SK-N-SH (cell line): ENCODE measurements around the gene SCNN1A. TPM values are rescaled to one million over a fixed set of nuclear protein-coding genes. Genes with fewer than 3 reads are reported as not detected.

Experiments
- CTCF ChIA-PET: fragments of 300-600, 350-600 bp; formaldehyde crosslinking; extraction: SDS; loops from one replicate; lab custom pipeline; 2021; lab: Yijun Ruan, JAX
- POLR2A ChIA-PET: fragments of 350-600 bp; sonication (Branson Sonifier 250); formaldehyde crosslinking; extraction: SDS; loops from one replicate; lab custom pipeline; 2020; ENCODE audit warnings: antibody characterized with exemption, inconsistent platforms; lab: Yijun Ruan, JAX
- DNase-seq: peaks from one replicate; pipeline ENCODE4 v3.0.0; 2012
- H2AFZ ChIP-seq: fragments of 200-600 bp; sonication (generic); 2 replicates; pipeline ENCODE4 v1.8.1; 2016; ENCODE audit warnings: antibody characterized with exemption, mild to moderate bottlenecking, low read depth
- H3F3A ChIP-seq: fragments of 200-600 bp; sonication (generic); replicated peaks from 2 replicates; pipeline ENCODE3; 2016; ENCODE audit warnings: antibody characterized with exemption, mild to moderate bottlenecking; ENCODE audit not compliant: insufficient read depth
- H3K27ac ChIP-seq, 2 experiments: fragments of 200-500 bp in 1 of 2; fragments of 200-600 bp in 1 of 2; sonication (Bioruptor generic) in 1 of 2; sonication (generic), shearing (Covaris generic) in 1 of 2; 2 replicates each; pipeline versions ENCODE4 v1.5.1 to v1.6.1; 2014 to 2016; ENCODE audit warnings: low read depth in 2 of 2, inconsistent platforms in 1 of 2, low read length in 1 of 2, mild to moderate bottlenecking in 1 of 2, mixed read lengths in 1 of 2
- H3K27me3 ChIP-seq: fragments of 200-600 bp; sonication (generic), shearing (Covaris generic); 2 replicates; pipeline ENCODE4 v1.6.1; 2016; ENCODE audit warnings: mixed run types; ENCODE audit not compliant: insufficient read depth
- H3K36me3 ChIP-seq, 2 experiments: fragments of 200-500 bp in 1 of 2; fragments of 200-600 bp in 1 of 2; sonication (Bioruptor generic) in 1 of 2; sonication (generic) in 1 of 2; replicated peaks in 1 of 2; 2 replicates each; pipeline versions ENCODE3 to v1.5.1; 2014 to 2016; ENCODE audit warnings: low read length in 1 of 2, mild to moderate bottlenecking in 1 of 2; ENCODE audit not compliant: insufficient read depth in 2 of 2, control insufficient read depth in 1 of 2
- H3K4me1 ChIP-seq, 2 experiments: fragments of 200-500 bp in 1 of 2; fragments of 200-600 bp in 1 of 2; sonication (Bioruptor generic) in 1 of 2; sonication (generic), shearing (Covaris generic) in 1 of 2; 2 replicates each; pipeline versions ENCODE4 v1.5.1 to v1.6.1; 2014 to 2016; ENCODE audit warnings: low read depth in 1 of 2, low read length in 1 of 2, mixed run types in 1 of 2; ENCODE audit not compliant: insufficient read depth in 2 of 2, control insufficient read depth in 1 of 2
- H3K4me2 ChIP-seq: fragments of 200-600 bp; sonication (generic), shearing (Covaris generic); 2 replicates; pipeline ENCODE4 v1.6.1; 2017; ENCODE audit warnings: mixed run types
- H3K4me3 ChIP-seq, 2 experiments: fragments of 200-500 bp in 1 of 2; fragments of 200-600 bp in 1 of 2; sonication (Bioruptor generic) in 1 of 2; sonication (generic), shearing (Covaris generic) in 1 of 2; 2 replicates each; pipeline versions ENCODE4 v1.5.1 to v1.8.1; 2014 to 2016; ENCODE audit warnings: low read depth in 2 of 2, inconsistent platforms in 1 of 2, low read length in 1 of 2, mild to moderate bottlenecking in 1 of 2, mixed read lengths in 1 of 2, moderate library complexity in 1 of 2
- H3K79me2 ChIP-seq: fragments of 200-600 bp; sonication (generic); 2 replicates; pipeline ENCODE4 v1.8.1; 2017; ENCODE audit warnings: mild to moderate bottlenecking; ENCODE audit not compliant: insufficient read depth
- H3K9ac ChIP-seq: fragments of 200-600 bp; sonication (generic); 2 replicates; pipeline ENCODE4 v1.6.1; 2017; ENCODE audit warnings: mixed run types
- H3K9me2 ChIP-seq: fragments of 200-600 bp; sonication (generic); 2 replicates; pipeline ENCODE4 v1.6.1; 2017; ENCODE audit warnings: mixed run types
- H3K9me3 ChIP-seq: fragments of 200-600 bp; sonication (generic); 2 replicates; pipeline ENCODE4 v1.6.1; 2017; ENCODE audit warnings: mixed run types, mild to moderate bottlenecking, moderate library complexity
- H4K20me1 ChIP-seq: fragments of 200-600 bp; sonication (generic); 2 replicates; pipeline ENCODE4 v1.6.1; 2017; ENCODE audit warnings: mild to moderate bottlenecking, mixed run types; ENCODE audit not compliant: insufficient read depth
- CHD2 ChIP-seq: fragments of 150-350 bp; IDR thresholded peaks from 2 replicates; pipeline ENCODE4 v1.6.1; 2018; ENCODE audit warnings: low read length; ENCODE audit not compliant: partially characterized antibody
- ELF1 ChIP-seq: IDR thresholded peaks from 2 replicates; pipeline ENCODE4 v1.4.0; 2012
- EP300 ChIP-seq, 2 experiments: IDR thresholded peaks; 2 replicates each; pipeline versions ENCODE4 v1.4.0 to v1.6.1; 2012; ENCODE audit warnings: borderline replicate concordance in 1 of 2, low read depth in 1 of 2, low read length in 1 of 2
- EZH2phosphoT487 ChIP-seq: fragments of 200-600 bp; sonication (generic); IDR thresholded peaks from 2 replicates; pipeline ENCODE4 v1.6.1; 2017; ENCODE audit warnings: low read depth, mixed run types, mild to moderate bottlenecking, antibody characterized with exemption, moderate library complexity, borderline replicate concordance
- FOSL2 ChIP-seq: IDR thresholded peaks from 2 replicates; pipeline ENCODE4 v1.4.0; 2012; ENCODE audit warnings: low read depth, mild to moderate bottlenecking, moderate library complexity, borderline replicate concordance
- GABPA ChIP-seq: IDR thresholded peaks from 2 replicates; pipeline ENCODE4 v1.4.0; 2012; ENCODE audit warnings: low read depth, mild to moderate bottlenecking
- JUND ChIP-seq: IDR thresholded peaks from 2 replicates; pipeline ENCODE4 v1.4.0; 2012
- MXI1 ChIP-seq: IDR thresholded peaks from 2 replicates; pipeline ENCODE4 v1.6.1; 2012; ENCODE audit warnings: mild to moderate bottlenecking, low read depth, low read length, improper control_type of control experiment
- NFIC ChIP-seq: IDR thresholded peaks from 2 replicates; pipeline ENCODE4 v1.4.0; 2012; ENCODE audit warnings: borderline replicate concordance
- POLR2AphosphoS5 ChIP-seq: IDR thresholded peaks from 2 replicates; pipeline ENCODE4 v1.6.1; 2012; ENCODE audit warnings: low read depth, low read length
- RAD21 ChIP-seq: IDR thresholded peaks from 2 replicates; pipeline ENCODE4 v1.6.1; 2012; ENCODE audit warnings: mild to moderate bottlenecking, low read length
- RCOR1 ChIP-seq: fragments of 150-350 bp; IDR thresholded peaks from 2 replicates; pipeline ENCODE4 v1.6.1; 2017; ENCODE audit warnings: antibody characterized with exemption, low read length
- RFX5 ChIP-seq: IDR thresholded peaks from 2 replicates; pipeline ENCODE4 v1.6.1; 2012; ENCODE audit warnings: mild to moderate bottlenecking, improper control_type of control experiment, low read length
- RXRA ChIP-seq: IDR thresholded peaks from 2 replicates; pipeline ENCODE4 v1.4.0; 2012; ENCODE audit warnings: low read depth, mild to moderate bottlenecking, borderline replicate concordance
- SIN3A ChIP-seq: IDR thresholded peaks from 2 replicates; pipeline ENCODE4 v1.6.1; 2012; ENCODE audit warnings: low read depth, mild to moderate bottlenecking, low read length, moderate library complexity, borderline replicate concordance
- TAF1 ChIP-seq: IDR thresholded peaks from 2 replicates; pipeline ENCODE4 v1.6.1; 2012; ENCODE audit warnings: low read depth, mild to moderate bottlenecking, low read length, moderate library complexity, borderline replicate concordance
- TCF12 ChIP-seq: IDR thresholded peaks from 2 replicates; pipeline ENCODE4 v1.4.0; 2012
- YY1 ChIP-seq: IDR thresholded peaks from 2 replicates; pipeline ENCODE4 v1.4.0; 2012; ENCODE audit warnings: low read depth, mild to moderate bottlenecking
- WGBS: methylation state at CpG from one replicate; pipeline ENCODE4 v1.1.6; 2017; ENCODE audit warnings: low lambda C conversion rate; 5-methylcytosine and 5-hydroxymethylcytosine counted together
- polyA plus RNA-seq, 3 experiments: library from polyadenylated mRNA; depleted of rRNA; stranded (reverse); fragments of >200 nt; gene quantifications; 2 replicates each; pipeline ENCODE4 v1.2.3, GENCODE V29; 2012
- TF ChIP-seq, protein P1 (sequence below): fragments of 150-350 bp; IDR thresholded peaks from 2 replicates; pipeline ENCODE4 v1.6.1; 2016; ENCODE audit warnings: mild to moderate bottlenecking, low read depth, low read length
- TF ChIP-seq, protein P2 (sequence below): fragments of 150-350 bp; IDR thresholded peaks from 2 replicates; pipeline ENCODE4 v1.6.1; 2017; ENCODE audit warnings: antibody characterized with exemption, low read length, low read depth, borderline replicate concordance
- TF ChIP-seq, protein P3 (sequence below): IDR thresholded peaks from 2 replicates; pipeline ENCODE4; 2012
- TF ChIP-seq, protein P4 (sequence below): IDR thresholded peaks from 2 replicates; pipeline ENCODE4 v1.4.0; 2012; ENCODE audit warnings: low read depth
- TF ChIP-seq, protein P5 (sequence below): IDR thresholded peaks from 2 replicates; pipeline ENCODE4 v1.6.1; 2012; ENCODE audit warnings: mild to moderate bottlenecking, low read depth, low read length, moderate library complexity
- TF ChIP-seq, protein P6 (sequence below): IDR thresholded peaks from 2 replicates; pipeline ENCODE4 v1.4.0; 2012; ENCODE audit warnings: low read depth, borderline replicate concordance

SCNN1A gene
- polyA plus RNA-seq, 1 of the 3 experiments (the other 2 are of a cell fraction) = 1.6 TPM

DNA sequence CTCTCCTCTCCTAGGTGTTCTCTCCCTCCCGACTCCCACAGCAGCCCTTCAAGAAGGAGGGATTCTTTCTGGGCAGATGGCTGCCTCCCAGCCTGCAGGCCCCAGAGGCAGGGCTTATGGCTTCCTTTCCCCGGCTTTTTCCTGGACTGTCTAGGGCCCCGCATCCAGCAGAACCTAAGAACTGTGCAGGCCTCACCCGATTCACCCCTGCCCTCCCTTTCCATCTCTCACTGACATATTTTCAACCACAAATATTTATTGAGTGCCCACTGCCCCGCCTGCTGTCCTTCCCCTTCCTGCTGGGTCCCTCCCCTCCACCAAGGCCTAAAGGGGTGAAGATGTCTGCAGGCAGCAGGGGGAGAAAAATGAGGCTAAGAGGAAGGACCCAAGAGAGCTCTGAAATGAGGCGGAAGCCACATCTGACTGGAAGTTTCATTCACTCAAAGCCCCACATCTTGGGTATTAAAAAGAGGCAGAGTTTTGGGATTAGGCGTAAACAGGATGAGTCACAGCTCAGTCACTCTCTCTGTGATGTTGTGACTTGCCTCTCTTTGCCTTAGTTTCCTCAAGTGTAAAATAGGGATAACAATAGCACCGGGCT is 2.9 kb downstream of the SCNN1A start:
- Histone ChIP-seq H3F3A (peaks cover 17% of the 10 kb centered on the region), H2AFZ (peak overlapping the region; percentile 69; the same call in 1 of the 2 replicates), H4K20me1 (no peaks in the 10 kb centered on the region), H3K9me2 (no peaks in the 10 kb centered on the region), H3K4me2 (peak overlapping the region; percentile 68; the same call in 1 of the 2 replicates), H3K9me3 (no peaks in the 10 kb centered on the region), H3K4me3 (no peak overlapping the region), H3K27me3 (no peaks in the 10 kb centered on the region), H3K79me2 (no peaks in the 10 kb centered on the region), H3K36me3 (no peaks in the 10 kb centered on the region), H3K27ac (peak overlapping the region; percentile 79), H3K9ac (peak overlapping the region; percentile 58), H3K4me1 (peaks cover 16 to 33% of the 10 kb centered on the region in 2 experiments; a peak in 3 of 4 replicates)
- TF ChIP-seq RFX5 (no peak), SIN3A (peak; percentile 71; the same call in 1 of the 2 replicates), TCF12 (peak; percentile 64), JUND (no peak; the same call in 1 of the 2 replicates), GABPA (0 out of 2 replicates have a peak, but pooled peaks have one; percentile 19), MXI1 (no peak), RXRA (peak; percentile 73; the same call in 1 of the 2 replicates), ELF1 (peak; percentile 40; the same call in 1 of the 2 replicates), TAF1 (peak; percentile 24; the same call in 1 of the 2 replicates), EZH2phosphoT487 (no peak), RAD21 (no peak), FOSL2 (peak; percentile 66), EP300 (IDR thresholded peaks at IDR 0.05; ENCODE audit: borderline replicate concordance in 1 of 2, low read depth in 1 of 2, low read length in 1 of 2) (peak in 1 of 2 experiments; percentile 49; a peak in 1 of 4 replicates), YY1 (peak; percentile 66; the same call in 1 of the 2 replicates), CHD2 (no peak), POLR2AphosphoS5 (peak; percentile 17; the same call in 1 of the 2 replicates), RCOR1 (no peak), NFIC (peak; percentile 17; the same call in 1 of the 2 replicates)
- TF ChIP-seq, protein P1, sequence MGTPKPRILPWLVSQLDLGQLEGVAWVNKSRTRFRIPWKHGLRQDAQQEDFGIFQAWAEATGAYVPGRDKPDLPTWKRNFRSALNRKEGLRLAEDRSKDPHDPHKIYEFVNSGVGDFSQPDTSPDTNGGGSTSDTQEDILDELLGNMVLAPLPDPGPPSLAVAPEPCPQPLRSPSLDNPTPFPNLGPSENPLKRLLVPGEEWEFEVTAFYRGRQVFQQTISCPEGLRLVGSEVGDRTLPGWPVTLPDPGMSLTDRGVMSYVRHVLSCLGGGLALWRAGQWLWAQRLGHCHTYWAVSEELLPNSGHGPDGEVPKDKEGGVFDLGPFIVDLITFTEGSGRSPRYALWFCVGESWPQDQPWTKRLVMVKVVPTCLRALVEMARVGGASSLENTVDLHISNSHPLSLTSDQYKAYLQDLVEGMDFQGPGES = no peak
- TF ChIP-seq, protein P2, sequence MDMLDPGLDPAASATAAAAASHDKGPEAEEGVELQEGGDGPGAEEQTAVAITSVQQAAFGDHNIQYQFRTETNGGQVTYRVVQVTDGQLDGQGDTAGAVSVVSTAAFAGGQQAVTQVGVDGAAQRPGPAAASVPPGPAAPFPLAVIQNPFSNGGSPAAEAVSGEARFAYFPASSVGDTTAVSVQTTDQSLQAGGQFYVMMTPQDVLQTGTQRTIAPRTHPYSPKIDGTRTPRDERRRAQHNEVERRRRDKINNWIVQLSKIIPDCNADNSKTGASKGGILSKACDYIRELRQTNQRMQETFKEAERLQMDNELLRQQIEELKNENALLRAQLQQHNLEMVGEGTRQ = no peak
- TF ChIP-seq, protein P3, sequence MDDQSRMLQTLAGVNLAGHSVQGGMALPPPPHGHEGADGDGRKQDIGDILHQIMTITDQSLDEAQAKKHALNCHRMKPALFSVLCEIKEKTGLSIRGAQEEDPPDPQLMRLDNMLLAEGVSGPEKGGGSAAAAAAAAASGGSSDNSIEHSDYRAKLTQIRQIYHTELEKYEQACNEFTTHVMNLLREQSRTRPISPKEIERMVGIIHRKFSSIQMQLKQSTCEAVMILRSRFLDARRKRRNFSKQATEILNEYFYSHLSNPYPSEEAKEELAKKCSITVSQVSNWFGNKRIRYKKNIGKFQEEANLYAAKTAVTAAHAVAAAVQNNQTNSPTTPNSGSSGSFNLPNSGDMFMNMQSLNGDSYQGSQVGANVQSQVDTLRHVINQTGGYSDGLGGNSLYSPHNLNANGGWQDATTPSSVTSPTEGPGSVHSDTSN = peak; percentile 80
- TF ChIP-seq, protein P4, sequence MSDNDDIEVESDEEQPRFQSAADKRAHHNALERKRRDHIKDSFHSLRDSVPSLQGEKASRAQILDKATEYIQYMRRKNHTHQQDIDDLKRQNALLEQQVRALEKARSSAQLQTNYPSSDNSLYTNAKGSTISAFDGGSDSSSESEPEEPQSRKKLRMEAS = no peak; the same call in 1 of the 2 replicates
- TF ChIP-seq, protein P5, sequence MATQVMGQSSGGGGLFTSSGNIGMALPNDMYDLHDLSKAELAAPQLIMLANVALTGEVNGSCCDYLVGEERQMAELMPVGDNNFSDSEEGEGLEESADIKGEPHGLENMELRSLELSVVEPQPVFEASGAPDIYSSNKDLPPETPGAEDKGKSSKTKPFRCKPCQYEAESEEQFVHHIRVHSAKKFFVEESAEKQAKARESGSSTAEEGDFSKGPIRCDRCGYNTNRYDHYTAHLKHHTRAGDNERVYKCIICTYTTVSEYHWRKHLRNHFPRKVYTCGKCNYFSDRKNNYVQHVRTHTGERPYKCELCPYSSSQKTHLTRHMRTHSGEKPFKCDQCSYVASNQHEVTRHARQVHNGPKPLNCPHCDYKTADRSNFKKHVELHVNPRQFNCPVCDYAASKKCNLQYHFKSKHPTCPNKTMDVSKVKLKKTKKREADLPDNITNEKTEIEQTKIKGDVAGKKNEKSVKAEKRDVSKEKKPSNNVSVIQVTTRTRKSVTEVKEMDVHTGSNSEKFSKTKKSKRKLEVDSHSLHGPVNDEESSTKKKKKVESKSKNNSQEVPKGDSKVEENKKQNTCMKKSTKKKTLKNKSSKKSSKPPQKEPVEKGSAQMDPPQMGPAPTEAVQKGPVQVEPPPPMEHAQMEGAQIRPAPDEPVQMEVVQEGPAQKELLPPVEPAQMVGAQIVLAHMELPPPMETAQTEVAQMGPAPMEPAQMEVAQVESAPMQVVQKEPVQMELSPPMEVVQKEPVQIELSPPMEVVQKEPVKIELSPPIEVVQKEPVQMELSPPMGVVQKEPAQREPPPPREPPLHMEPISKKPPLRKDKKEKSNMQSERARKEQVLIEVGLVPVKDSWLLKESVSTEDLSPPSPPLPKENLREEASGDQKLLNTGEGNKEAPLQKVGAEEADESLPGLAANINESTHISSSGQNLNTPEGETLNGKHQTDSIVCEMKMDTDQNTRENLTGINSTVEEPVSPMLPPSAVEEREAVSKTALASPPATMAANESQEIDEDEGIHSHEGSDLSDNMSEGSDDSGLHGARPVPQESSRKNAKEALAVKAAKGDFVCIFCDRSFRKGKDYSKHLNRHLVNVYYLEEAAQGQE = no peak
- TF ChIP-seq, protein P6, sequence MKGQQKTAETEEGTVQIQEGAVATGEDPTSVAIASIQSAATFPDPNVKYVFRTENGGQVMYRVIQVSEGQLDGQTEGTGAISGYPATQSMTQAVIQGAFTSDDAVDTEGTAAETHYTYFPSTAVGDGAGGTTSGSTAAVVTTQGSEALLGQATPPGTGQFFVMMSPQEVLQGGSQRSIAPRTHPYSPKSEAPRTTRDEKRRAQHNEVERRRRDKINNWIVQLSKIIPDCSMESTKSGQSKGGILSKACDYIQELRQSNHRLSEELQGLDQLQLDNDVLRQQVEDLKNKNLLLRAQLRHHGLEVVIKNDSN = no peak
- 16% methylated on average over 8 of the region's 8 CpGs for WGBS
- DNase-seq = no peak
- POLR2A ChIA-PET = no interaction called here
- CTCF ChIA-PET = interaction anchor here (1.2 to 1.4 kb wide), 2 partner anchors 17 to 93 kb away, joined by 3 to 4 read pairs; no protein-coding TSS in a partner anchor
